Measurements from ENCODE around the gene FSTL4.

Gene FSTL4

GRCh38 chr5:133610489-133611356 is 1.6 kb downstream of the FSTL4 start:
- DNase-seq = peak; percentile 16

GRCh38 chr5:133607451-133607850 is 4.9 kb downstream of the FSTL4 start:
- no peak for DNase-seq

DNA sequence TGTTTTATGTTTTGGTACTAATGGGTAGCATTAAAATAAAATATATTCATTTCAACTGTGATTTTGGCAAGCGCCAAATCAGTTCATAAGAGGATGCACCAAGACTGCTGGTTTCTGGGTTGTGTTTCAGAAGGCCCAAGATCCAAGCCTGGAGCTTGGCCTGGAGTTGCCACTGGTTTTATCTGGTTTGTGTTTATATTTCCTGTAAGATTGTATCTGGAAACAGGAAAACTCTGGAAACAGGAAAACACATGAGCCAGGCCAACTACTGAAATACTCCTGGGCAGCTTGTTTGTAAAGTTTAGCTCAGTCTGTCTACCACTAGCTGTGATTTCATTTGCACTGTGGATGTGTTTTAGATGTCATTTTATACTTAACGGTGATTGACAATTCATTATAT is 5.5 kb downstream of the FSTL4 start:
- no peak for DNase-seq

DNA sequence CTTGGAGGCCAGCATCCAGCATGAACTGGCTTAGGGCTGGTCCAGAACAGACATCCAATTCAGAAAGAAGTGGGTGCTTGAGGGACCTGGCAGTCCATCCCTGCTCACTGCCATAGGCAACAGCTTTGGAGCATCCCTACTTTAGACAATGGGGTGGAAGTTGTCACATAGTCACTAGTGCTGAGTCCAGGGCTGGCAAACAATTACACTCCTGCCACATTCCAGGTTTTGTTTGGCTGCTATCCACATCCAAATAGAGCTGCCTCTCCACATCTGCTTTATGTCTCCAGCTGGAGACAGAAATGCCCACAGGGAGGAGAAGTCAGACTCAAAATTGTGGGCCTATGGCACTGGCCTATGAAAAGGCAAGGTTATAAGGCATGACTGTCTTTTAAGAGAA is 7.0 kb downstream of the FSTL4 start:
- no peak for DNase-seq

DNA sequence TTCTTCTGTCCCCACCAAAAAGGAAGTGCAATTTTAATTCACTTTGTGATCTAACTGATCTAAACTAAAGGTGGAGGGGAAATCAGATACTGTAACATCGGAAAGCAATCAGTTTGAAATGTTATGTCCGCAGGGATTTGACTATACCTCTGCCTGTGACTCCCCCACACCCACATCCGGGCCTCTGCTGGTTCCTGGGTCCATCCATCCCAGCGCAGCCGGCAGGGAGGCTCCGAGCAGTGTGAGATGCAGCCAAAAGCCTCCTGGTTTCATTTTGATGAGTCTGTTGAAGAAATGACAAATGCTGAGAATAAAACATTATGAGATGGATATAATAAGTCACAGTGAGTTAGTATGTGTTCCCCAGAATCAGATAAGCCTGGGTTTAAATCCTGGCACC is 8.6 kb downstream of the FSTL4 start:
- no peak for DNase-seq

- no peak for DNase-seq
These were observed 9.4 kb downstream of the FSTL4 start for GRCh38 chr5:133602835-133603380.

GRCh38 chr5:133599600-133599999 is 12.7 kb downstream of the FSTL4 start:
- DNase-seq = no peak

GRCh38 chr5:133599044-133599443 is 13.3 kb downstream of the FSTL4 start:
- DNase-seq = no peak

- no peak for DNase-seq
These were observed 16.3 kb downstream of the FSTL4 start for GRCh38 chr5:133596049-133596448.

DNA sequence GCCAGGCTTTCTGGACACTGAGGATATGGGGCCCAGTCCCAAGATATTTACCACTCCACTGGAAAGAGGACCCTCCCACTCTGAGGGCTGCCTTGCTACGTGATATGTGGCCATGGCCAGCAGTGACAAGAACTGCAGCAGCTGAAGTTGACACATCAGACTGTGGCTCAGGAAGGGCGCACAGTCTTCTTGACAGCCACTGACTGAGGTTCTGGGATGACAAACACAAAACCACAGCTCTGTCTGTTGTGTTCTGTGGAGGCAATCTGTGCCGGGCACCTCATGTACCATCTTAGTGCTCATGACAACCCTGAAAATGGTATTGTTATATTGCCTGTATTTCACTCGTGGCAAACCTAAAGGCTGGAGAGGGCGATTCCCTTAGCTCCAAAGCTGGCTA is 16.9 kb downstream of the FSTL4 start:
- no peak for DNase-seq

DNA sequence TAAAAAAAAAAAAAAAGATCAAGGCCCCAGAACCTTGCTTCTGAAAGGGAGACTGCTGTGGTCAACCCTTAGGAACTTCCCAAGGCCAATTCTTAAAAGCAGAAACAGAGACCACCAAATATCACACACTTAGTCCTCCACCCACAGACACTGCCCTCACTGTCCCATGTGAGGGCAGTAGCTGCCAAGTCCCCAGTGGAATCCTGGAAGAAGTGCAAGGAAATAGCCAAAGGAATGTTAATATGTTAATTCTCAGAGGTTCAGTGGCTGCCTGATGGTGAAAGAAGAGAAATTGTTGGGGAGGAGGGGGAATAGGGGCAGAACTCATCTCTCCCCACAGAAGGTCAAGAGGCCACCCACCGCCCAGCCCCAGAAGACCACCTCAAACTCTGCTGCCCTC is 23.1 kb downstream of the FSTL4 start:
- no peak for DNase-seq

DNA sequence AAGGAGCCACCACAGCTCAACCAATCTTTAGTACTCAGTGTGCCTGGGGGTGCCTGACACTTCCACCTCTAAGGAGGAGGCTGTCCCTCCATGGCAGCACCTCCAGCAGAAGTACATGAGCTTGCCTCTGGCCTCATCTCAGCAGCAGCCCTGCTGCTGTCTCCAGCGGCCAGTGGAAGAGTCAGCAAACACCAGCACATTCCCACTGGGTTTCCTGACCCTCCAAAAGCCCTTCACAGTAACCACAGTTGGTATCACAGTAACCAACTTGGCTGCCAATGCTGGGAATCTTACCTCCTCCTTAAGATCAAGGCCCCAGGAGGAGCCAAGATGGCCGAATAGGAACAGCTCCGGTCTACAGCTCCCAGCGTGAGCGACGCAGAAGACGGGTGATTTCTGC is 29.4 kb downstream of the FSTL4 start:
- no peak for DNase-seq

DNA sequence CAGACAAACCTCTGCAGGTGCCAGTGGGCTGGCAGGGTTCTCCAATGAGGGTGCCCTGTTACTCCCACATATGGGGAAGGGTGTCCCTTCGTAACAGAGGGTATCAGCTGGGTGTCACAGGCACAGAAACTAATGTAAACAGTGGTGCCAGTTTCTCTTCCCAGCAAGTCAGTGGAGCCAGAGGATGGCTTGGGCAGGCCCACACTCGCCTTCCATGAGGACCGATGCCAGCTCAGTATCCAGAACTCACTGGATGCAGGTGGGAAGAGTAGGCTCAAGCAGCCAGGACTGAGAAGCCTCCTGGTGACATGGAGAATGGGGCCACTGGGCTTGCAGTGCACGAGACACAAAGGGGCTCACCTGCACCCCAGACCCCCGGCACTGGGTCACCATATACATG is 30.4 kb downstream of the FSTL4 start:
- no peak for DNase-seq

DNA sequence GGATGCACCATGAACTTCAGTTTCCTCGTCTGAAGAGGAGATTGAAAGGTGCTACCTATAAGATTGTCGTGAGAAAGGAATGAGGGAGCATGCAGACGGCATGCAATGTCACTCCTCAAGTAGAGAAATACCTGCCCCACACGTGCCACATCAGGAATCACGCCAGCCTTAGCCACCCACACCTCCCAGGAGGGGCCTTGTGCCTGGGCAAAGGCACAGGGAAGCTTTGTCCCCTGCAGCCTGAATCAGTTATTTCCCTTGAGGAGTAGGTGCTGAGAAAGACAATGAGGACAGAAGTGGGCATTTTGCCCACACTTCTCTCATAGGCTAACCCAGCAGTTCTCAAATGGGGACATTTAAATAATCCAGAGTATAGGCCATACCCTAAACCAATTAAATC is 31.0 kb downstream of the FSTL4 start:
- no peak for DNase-seq

DNA sequence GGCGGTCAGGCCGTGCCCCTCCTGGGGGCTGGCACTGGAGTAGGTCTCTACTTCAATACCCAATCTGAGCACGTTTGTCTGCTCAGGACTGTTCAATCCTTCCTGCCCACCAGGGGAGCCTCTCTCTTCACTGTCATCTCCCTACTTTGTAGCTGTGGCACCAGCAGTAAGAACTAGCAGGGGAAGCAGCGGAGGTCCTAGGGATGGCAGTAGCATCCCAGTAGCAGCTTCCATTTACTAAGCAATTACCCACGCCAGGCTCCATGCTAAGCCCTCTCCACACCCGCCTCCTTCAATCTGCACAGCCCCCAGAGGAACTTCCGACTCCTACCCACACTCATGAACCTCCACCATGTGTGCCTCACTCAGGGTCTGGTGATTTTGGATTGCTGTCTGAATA is 31.7 kb downstream of the FSTL4 start:
- no peak for DNase-seq

DNA sequence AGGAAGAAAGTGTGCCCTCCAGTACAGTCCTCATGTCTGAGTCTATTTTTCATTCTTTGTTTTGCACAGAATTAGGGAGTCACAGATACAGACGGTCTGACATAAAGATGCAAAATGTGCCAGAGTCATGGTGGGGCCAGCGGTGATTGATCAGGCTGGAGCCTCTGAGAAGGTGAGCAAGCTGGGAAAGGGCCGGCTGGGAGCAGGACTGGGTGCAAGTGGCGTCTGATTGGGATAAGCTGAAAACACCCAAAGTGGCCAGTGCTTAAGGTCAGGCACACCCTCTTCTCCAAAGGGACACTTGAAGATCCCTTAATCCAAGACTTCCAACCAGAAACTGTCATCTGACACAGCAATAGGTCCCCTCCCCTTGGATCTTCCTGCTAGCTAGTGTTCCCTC is 32.6 kb downstream of the FSTL4 start:
- DNase-seq = no peak

DNA sequence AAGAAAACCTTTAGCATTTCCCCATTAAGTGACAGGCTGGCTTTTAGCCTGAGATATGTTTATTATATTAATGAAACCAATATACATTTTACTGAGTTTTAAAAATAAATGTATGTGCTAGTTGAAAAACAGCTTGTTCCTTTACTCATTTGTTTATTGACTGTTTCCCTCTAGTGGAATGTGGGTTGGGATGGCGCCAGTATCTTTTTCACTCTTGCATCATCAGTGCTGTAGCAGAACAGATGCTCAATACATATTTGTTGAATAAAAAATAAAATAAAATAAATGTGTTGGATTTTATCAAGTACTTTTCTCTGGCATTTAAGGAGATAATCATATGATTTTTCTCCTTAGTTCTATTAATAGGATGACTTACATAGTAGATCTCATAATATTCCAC is 43.0 kb downstream of the FSTL4 start:
- no peak for DNase-seq

DNA sequence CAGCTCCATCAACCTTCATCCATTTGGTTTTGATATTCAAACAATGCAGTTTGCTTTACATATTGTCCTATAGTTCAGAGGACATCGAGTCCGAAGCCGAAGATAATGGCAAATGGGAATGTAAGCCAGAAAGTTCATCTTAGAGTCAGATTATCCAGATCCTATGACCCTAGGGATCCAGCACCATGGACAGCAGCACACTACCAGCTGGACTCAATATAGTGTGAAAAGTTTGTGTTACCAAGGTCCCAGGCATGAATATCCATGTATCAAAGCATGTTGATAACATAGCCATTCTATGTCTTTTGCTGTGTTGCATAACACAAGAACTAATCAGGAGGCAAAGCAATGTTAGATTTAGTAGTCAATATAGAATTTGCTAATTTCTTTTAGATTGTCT is 46.3 kb downstream of the FSTL4 start:
- no peak for DNase-seq

- DNase-seq = no peak
These were observed 47.3 kb downstream of the FSTL4 start for GRCh38 chr5:133564921-133565565.

DNA sequence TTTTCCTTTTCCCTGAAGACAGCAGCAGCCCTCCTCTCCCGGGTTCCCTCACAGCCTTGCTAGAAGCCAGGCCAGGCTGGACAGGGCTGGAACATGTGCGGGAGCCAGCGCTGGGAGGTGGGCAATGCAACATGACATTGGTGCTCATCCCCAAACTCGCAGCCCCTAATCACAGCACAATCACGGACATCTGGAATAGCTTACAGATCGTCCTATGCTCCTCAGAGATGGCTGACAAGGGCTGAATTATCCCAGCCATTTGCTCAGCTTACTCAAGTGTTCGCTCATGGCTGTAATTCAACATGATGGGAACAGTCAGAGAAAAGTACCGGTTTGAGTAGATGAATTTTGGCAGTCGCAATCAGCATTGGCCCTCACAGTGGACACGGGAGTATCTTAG is 49.8 kb downstream of the FSTL4 start:
- DNase-seq = no peak

DNA sequence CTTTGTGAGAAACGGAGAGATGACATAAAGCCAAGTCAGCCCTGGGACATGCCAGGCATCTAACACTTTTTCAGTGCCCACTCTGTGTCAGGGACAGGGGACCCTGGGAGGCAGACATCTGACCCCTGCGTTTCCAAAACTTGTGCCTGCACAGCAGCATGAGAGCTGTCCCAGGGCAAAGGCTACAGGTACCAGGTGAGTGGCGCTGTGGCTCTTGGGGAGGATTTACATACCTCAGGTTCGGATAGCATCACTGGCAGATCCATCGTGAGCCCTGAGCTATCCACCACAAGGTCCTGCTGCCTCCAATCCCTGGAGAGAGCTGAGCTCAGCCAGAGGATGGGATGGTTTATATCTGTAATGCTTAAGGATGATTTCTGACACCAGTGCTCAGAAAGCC is 52.4 kb downstream of the FSTL4 start:
- no peak for DNase-seq

GRCh38 chr5:133556551-133556950 is 55.8 kb downstream of the FSTL4 start:
- DNase-seq = no peak

GRCh38 chr5:133554279-133554678 is 58.1 kb downstream of the FSTL4 start:
- DNase-seq = no peak

DNA sequence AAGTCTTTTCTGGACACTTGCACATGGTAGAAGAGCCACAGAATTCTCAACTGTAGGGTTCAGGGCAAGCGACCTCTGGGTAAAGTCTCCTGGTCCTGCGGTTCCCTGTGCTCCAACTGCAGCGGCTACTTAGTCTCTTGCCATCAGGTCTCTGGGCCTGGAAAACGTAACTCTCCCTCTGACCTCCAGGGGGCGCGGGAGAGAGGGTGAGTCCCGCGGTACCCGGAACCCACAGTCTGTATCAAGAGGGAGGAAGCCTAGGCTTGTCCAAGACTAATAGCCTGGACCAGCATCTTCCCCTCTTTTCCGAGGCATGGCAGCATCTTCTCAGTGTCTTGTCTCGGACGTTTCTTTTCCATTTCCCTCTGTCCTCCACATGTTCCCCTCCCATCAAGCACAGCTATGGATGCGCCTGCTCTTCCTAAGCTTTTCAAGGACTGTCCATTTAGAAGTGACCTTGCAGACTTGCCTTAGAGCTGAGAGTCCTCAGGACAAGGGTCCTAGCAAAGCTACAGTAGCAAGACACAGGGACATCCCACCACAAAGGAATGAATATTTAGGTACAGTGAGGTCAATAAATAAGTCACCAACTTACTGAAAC is 59.3 kb downstream of the FSTL4 start:
- DNase-seq = peak; percentile 51

Measured in inflammatory macrophage treated with lipopolysaccharide for 4 hours (primary cell).